Left ventricle myocardium inferior (tissue), 1 donor: ENCODE results near the gene CENPF. TPM values are rescaled to one million over a fixed set of nuclear protein-coding genes. Genes with fewer than 3 reads are reported as not detected.
A peak's percentile ranks its signal among the peaks of the same experiment; 100 is the strongest.

Experiments
- DNase-seq: peaks from one replicate; pipeline ENCODE4 v3.0.0-alpha.2; 2020
- H3K27ac ChIP-seq: fragments of 200-600 bp; replicated peaks from 2 replicates; pipeline ENCODE4 v1.8.0; 2021
- H3K27me3 ChIP-seq: fragments of 200-600 bp; 2 replicates; pipeline ENCODE4 v1.8.0; 2021; ENCODE audit warnings: low read depth
- H3K36me3 ChIP-seq: fragments of 200-600 bp; 2 replicates; pipeline ENCODE4 v1.8.0; 2021
- H3K4me1 ChIP-seq: fragments of 200-600 bp; 2 replicates; pipeline ENCODE4 v1.8.0; 2021
- H3K4me3 ChIP-seq: fragments of 200-600 bp; 2 replicates; pipeline ENCODE4 v1.8.0; 2021; ENCODE audit warnings: mild to moderate bottlenecking, moderate library complexity
- H3K9me3 ChIP-seq: fragments of 200-600 bp; replicated peaks from 2 replicates; pipeline ENCODE4 v1.8.0; 2021
- intact Hi-C: fragments of 100-400 bp; cut with micrococcal nuclease; formaldehyde crosslinking; loops from one replicate; pipeline ENCODE4 v1.11.0; 2022
- total RNA-seq: library from RNA; stranded (reverse); fragmentation: NEBNext Ultra II Directional; extraction: Animal tissue kit (Norgen Biotek cat#: 25700); gene quantifications from one replicate; pipeline ENCODE4 v1.2.1, GENCODE V29; 2021
- TF ChIP-seq, protein P1 (sequence below): fragments of 200-600 bp; IDR thresholded peaks from 2 replicates; pipeline ENCODE4 v1.8.0; 2021; ENCODE audit warnings: antibody characterized with exemption, mild to moderate bottlenecking, borderline replicate concordance
- donor health status: DM: no; HTN: yes; CAD: no; lungs with severe emphysema.

The CENPF gene
- total RNA-seq, 1 donor from 2014 or later = 1.7 TPM

DNA sequence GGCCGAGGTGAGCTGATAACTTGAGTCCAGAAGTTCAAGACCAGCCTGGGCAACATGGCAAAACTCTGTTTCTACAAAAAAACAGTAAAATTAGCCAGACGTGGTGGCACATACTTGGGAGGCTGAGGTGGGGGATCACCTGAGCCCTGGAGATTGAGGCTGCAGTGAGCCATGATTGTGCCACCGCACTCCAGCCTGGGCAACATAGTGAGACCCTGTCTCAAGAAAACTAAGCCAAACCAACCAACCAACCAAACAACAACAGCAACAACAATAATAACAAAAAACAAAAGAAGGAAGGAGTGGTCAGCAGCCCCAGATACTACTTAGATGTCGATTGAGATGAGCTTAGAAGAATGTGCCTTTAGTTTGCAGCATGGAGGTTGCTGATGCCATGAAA is 47.7 kb downstream of the CENPF start:
- H3K27ac ChIP-seq = no peak overlapping the region
- no peak overlapping the region for H3K4me3 ChIP-seq
- no peaks in the 10 kb centered on the region for H3K4me1 ChIP-seq
- H3K36me3 ChIP-seq = no peaks in the 10 kb centered on the region
- DNase-seq = no peak
- no peaks in the 10 kb centered on the region for H3K9me3 ChIP-seq
- no peaks in the 10 kb centered on the region for H3K27me3 ChIP-seq
- TF ChIP-seq, protein P1, sequence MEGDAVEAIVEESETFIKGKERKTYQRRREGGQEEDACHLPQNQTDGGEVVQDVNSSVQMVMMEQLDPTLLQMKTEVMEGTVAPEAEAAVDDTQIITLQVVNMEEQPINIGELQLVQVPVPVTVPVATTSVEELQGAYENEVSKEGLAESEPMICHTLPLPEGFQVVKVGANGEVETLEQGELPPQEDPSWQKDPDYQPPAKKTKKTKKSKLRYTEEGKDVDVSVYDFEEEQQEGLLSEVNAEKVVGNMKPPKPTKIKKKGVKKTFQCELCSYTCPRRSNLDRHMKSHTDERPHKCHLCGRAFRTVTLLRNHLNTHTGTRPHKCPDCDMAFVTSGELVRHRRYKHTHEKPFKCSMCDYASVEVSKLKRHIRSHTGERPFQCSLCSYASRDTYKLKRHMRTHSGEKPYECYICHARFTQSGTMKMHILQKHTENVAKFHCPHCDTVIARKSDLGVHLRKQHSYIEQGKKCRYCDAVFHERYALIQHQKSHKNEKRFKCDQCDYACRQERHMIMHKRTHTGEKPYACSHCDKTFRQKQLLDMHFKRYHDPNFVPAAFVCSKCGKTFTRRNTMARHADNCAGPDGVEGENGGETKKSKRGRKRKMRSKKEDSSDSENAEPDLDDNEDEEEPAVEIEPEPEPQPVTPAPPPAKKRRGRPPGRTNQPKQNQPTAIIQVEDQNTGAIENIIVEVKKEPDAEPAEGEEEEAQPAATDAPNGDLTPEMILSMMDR = no peak
- intact Hi-C loops = no loop called here

- no peaks in the 10 kb centered on the region for H3K36me3 ChIP-seq
- no peaks in the 10 kb centered on the region for H3K4me1 ChIP-seq
- intact Hi-C loops = no loop called here
- H3K9me3 ChIP-seq = no peaks in the 10 kb centered on the region
- TF ChIP-seq, protein P1 = no peak
- no peaks in the 10 kb centered on the region for H3K27me3 ChIP-seq
- no peak overlapping the region for H3K27ac ChIP-seq
- no peak overlapping the region for H3K4me3 ChIP-seq
- no peak for DNase-seq
Measured at GRCh38 chr1:214657299-214657698, 54.3 kb downstream of the CENPF start.

DNA sequence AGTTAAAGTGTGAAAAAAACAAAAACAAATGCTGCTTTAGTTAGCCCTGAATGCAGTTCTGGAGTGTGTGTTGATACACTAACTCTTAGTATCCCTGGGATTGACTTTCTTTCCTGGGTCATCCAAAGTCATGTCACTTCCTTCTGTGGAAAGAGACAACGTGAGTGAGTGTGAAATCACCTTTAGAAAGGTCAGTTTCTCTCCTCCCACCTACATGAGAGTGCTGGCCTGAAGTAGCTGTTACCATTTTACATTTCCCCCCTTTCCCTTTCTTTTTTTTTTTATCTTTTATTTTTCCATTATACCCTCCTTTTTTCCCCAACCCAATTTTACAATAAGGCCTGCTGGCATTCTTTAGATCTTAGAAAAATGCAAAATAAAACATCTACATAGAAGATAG is 55.2 kb downstream of the CENPF start:
- Histone ChIP-seq H3K36me3 (no peaks in the 10 kb centered on the region), H3K27me3 (no peaks in the 10 kb centered on the region), H3K9me3 (no peaks in the 10 kb centered on the region), H3K4me3 (no peak overlapping the region), H3K27ac (no peak overlapping the region), H3K4me1 (no peaks in the 10 kb centered on the region)
- intact Hi-C loops = no loop called here
- TF ChIP-seq, protein P1 = no peak
- no peak for DNase-seq

GRCh38 chr1:214658785-214659184 is 55.8 kb downstream of the CENPF start:
- no peak for DNase-seq
- TF ChIP-seq, protein P1 = peak; percentile 30
- Histone ChIP-seq H3K27ac (no peak overlapping the region), H3K27me3 (no peaks in the 10 kb centered on the region), H3K4me3 (no peak overlapping the region), H3K9me3 (no peaks in the 10 kb centered on the region), H3K4me1 (no peaks in the 10 kb centered on the region), H3K36me3 (no peaks in the 10 kb centered on the region)
- intact Hi-C loops = no loop called here

GRCh38 chr1:214660190-214660589 is 57.2 kb downstream of the CENPF start:
- intact Hi-C loops = loop anchor here (10.0 kb wide), 1 partner anchor 865 kb away; no protein-coding TSS in a partner anchor
- Histone ChIP-seq H3K27ac (no peak overlapping the region), H3K4me3 (no peak overlapping the region), H3K9me3 (no peaks in the 10 kb centered on the region), H3K27me3 (no peaks in the 10 kb centered on the region), H3K36me3 (no peaks in the 10 kb centered on the region), H3K4me1 (no peaks in the 10 kb centered on the region)
- DNase-seq = no peak
- TF ChIP-seq, protein P1 = no peak
